C4-2B (cell line): ENCODE results near the gene ZCWPW1.

Experiments
- ZFX ChIP-seq: fragments of 450-650 bp; IDR thresholded peaks from 2 replicates; pipeline ENCODE4 v1.6.1; 2017
- TF ChIP-seq, protein P1 (sequence below): fragments of 450-650 bp; conservative IDR thresholded peaks from 2 replicates; pipeline ENCODE4 v1.5.1; 2017; ENCODE audit warnings: mild to moderate bottlenecking

DNA sequence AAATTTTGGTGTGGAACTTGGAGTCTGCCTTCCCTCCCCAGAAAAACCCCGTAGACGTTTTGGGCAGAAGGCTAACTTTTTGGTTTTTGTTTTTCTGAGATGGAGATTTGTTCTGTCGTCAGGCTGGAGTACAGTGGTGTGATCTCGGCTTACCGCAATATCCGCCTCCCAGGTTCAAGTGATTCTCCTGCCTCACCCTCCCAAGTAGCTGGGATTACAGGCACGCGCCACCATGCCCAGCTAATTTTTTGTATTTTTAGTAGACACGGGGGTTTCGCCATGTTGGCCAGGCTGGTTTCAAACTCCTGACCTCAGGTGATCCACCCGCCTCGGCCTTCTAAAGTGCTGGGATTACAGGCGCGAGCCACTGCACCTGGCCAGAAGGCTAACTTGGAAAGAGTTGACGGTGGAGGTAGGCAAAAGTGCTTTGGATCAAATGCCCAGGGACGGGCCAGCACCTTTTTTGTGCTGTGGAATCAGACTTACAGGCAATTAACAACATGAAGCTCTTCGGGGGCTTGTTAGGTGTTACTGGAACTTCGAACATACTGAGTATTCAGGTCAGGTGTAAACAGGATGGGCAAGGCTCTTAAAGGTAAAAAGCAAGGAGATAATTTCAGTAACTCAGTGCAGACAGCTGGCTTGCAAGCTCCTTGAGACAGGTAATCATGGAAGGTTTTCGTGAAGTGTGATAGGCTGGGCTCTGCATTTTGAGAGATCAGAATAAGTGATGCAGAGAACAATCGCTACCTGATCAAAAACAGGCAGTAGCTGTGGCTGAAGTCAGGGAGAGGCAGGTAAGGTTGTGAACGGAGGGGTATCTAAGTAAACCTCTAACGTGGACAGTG lies 6.0 kb upstream of the ZCWPW1 start:
- TF ChIP-seq, protein P1, sequence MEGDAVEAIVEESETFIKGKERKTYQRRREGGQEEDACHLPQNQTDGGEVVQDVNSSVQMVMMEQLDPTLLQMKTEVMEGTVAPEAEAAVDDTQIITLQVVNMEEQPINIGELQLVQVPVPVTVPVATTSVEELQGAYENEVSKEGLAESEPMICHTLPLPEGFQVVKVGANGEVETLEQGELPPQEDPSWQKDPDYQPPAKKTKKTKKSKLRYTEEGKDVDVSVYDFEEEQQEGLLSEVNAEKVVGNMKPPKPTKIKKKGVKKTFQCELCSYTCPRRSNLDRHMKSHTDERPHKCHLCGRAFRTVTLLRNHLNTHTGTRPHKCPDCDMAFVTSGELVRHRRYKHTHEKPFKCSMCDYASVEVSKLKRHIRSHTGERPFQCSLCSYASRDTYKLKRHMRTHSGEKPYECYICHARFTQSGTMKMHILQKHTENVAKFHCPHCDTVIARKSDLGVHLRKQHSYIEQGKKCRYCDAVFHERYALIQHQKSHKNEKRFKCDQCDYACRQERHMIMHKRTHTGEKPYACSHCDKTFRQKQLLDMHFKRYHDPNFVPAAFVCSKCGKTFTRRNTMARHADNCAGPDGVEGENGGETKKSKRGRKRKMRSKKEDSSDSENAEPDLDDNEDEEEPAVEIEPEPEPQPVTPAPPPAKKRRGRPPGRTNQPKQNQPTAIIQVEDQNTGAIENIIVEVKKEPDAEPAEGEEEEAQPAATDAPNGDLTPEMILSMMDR: no peak
- no peak for TF ChIP-seq ZFX
